HG03025 (cell line): Measurements from ENCODE around the gene DSC1.
"Not testable (repeated sequence)": the region's sequence is repeated elsewhere in the genome, so short reads cannot be mapped to it uniquely, and the experiment has no call there.

ENCODE experiments used
- ATAC-seq: cut with Tn5 transposase; IDR thresholded peaks from one replicate; pipeline ENCODE4 v1.9.1; 2021; ENCODE audit warnings: mild to moderate bottlenecking, moderate library complexity; ENCODE audit not compliant: unreplicated experiment, low FRiP score

DSC1 gene

DNA sequence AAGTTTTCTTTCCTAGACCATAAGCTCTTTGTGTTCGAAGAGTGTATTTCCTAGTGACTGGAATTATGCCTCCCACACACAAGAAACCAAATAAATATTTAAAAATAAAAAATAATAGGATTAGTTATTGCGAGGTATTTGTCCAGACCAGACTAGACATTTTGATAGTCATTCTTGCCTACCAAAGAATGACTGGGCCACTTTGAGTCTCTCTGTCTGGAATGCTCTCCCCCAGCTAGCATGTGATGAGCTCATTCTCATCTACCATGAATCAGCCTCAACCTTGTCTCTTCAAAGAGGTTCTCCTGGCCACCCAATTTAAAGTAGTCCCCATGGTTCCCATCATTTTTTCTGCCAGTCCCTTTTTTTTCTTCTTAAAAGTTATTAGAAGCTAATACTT lies 13.9 kb upstream of the DSC1 start:
- no peak for ATAC-seq

DNA sequence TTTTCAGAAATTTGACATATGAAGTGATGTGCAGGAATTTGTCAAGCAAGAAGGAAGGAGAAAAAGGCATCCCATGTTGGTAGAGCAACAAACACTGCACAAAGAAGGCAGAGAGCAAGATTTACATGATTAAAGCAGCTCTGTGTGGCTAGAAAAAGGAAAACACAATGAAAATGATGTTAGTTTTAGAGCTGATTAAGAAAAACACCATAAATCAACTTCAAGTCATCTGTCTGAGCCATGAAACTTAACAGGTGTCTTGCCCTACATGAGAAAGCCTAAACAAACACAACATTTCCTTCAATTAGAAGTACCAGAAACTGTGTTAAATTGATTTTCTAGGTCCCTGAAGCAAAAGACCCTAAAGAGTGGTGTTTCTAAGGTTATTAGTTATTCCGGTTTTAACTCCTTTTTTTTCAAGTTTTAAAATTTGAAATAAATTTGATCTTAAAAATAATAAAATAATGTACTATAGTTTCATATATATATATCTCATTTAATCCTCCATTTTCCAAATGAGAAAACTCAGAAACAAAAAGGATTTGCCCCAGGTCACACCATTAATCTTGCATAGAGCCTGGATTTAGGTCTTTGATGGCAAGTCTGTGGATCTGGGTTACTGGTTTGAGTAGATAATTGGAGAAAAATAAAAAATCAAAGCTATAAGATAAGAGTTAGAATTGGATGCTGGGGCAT lies 8.6 kb upstream of the DSC1 start:
- no peak for ATAC-seq

DNA sequence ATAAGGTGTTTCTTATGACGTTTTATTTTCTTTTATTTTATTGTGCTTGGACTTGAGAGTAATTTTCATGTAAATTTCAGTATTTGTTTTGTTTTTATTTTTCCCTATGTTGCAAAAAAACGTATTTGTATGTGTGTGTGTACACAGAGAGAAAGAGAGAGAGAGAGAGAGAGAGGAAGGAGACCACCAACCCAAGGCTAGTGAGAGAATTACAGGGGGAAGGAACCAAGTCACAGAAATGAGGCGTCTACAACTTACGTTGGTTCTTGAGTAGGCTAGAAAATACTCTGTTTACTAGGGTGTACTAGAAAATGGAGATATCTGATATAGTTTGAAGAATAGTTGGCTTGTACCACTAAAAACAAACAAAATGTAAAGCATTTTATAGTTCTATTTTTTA lies 7.7 kb upstream of the DSC1 start:
- ATAC-seq, result no peak

DNA sequence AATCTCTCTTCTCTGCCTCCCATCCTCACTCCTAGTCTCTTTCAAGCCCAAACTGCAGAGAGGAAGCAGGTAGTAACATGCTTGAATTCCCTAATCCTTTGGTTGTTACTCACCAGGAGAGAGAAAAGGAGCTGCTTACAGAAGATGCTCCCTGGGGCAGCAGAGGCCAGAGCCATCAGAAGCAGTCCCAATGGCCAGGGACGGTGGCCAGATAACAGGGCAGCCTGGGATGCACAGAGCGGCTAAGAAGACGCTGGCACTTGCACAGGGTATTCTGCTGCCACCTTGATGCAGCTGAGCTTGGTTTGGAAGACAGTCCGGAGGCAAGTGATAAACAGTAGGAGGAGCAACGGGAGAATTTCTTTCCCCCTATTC lies 250 bp downstream of the DSC1 start:
- no peak for ATAC-seq

DNA sequence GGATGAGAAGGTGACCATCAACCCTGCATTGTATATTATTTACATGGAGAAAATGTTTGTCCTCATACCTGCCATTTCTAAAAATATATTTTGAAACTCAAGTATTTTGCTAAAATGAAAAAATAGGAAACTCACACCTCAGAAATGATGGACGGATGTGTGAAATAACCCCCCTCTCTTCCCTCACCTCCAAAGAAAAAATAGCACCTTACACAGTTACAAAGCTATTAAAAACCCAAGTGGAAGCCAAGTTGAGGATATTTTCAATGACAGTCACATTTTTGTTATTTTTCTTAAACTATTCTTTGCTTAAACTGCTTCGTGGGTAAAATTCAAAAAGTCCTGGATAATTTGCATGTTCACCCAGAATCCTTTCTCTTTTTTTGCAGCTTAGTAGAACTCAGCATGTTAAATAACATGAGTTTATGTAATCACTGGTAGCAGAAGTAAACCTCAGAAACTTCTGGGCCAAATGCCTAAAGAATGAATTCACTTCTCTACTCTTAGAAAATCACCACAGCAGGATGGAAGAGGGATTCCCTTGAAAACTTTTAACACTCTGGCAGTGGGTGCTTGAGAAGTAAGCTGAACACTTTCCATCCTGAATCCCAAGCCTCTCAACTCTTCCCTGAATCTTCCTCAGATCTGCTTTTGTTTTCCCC lies 768 bp downstream of the DSC1 start:
- no peak for ATAC-seq

DNA sequence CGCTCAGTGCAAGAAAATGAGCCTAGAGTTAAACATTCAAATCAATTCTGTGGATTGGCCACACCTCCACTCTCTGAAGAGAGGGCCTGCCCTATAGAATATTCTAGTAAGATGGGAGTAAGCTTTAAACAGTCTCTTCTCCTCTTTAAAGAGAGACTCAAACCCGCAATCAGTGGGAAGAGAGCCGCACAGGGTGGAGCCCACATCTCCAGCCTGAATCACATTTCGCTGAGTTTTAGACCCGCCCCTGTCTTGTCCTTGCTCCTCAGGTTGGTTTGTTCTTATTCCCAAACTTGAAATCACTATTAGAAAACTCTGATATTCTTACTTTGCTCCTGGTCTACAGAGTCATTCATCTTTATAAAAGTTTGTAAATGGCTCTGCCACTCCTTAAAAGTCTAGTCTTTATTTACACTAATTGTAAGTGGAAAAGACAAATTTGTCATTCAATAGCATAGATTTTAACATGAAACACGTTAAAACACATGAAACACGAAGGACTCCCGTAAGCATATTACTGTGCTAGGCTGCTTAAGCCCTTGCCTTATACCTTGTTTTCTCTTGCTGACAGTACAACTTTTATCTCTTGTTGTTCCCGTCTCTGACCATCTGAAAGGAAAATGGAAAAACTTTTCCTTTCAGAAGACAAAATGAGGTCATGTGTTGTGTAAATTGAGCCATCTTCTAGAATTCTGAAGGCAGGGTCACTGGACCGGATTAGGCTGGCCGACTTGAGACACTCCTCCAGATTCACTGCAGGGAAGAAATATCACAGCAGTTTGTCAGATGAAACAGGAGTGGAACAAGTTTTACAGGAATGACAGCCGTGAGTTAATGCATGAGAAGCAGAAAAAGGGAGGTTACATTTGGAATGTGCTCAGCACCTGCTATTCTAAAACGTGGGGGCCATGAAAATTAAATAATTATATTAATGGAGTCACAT lies 5.6 kb downstream of the DSC1 start:
- ATAC-seq, result no peak

DNA sequence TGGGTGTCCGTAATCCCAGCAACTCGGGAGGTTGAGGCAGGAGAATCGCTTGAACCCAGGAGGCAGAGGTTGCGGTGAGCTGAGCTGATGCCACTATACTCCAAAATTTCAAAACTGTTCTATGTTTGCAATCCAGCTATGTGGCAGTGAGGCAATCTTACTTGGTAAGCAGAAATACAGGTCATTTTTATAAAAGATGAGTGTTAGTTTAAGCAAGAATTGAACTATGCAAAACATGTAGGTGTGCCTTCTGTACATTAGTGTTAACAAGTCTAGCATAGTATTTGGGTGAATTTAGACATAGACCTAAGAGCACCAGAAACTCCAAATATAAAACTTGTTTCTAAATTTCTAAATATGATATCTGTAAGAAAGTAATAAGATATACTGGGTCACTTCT lies 7.2 kb downstream of the DSC1 start:
- no peak for ATAC-seq

DNA sequence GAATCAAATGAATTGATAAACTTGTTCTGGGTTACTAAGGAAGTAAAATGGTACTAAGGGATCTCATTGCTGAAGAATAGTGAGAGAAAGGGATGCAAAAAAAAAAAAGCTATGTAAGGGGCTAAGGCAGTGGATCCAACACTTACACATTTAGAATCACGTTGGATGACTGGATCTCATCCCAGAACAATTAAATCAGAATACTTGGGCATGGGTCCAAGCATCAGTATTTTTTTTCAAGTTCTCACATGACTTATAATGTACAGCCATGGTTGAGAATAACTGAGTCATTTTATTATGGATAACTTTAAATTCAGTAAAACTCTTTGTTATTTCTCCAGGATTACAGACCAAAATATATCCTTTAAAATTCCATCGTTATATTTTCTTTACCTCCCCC lies 8.5 kb downstream of the DSC1 start:
- ATAC-seq, result no peak

DNA sequence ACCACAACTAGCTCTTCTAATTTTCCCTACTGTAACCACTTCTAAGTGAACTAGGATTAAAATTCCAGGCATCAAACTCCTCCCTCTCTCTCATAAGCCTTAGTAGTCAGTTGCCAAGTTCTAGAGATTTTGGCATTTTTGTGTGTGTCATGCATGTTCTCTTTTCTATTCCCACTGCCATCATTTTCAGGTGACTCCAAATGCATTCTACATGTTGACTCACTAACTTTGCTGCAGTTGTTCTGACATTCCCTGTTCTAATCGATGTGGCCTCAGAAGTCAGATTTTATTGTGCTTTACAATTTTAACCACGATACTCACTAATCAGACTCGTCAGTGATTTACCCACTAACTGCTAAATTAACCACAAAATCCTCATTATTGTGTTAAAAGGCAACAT lies 13.3 kb downstream of the DSC1 start:
- ATAC-seq, result no peak

DNA sequence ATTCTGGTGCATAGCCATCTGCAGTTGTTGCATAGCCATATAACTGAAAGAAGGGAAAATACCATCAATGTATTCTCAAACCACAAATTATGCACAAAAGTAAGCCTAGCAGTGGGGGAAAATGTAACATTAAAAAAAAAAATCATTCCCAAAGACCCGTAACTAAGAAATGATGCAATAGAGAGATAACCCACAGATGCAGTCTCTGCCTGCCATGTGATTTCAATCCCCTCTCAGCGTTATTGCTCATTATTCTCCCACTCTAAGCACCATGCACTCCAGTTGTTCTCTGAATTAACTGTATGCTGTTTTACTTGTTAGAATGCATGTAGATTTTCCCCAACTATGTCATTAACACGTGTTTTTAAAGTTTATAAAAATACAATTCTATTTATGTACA lies 14.1 kb downstream of the DSC1 start:
- no peak for ATAC-seq

DNA sequence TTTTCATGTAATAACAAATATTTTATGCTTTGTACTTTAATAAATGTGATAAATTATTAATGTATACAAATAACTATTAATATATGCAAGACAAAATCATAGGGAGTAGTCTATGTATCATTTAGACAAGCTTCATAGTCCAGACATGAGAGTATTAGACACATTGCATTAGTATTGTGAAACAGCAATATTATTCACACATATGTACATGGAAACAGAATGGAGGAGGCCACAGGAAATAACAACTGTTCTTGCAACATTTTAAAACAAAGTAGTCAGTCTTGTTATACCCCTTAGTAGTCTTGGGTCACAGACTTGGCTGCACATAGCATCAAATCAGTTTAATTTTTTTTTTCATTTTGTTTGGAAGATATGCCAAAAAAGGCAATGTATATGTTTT lies 15.8 kb downstream of the DSC1 start:
- no peak for ATAC-seq

DNA sequence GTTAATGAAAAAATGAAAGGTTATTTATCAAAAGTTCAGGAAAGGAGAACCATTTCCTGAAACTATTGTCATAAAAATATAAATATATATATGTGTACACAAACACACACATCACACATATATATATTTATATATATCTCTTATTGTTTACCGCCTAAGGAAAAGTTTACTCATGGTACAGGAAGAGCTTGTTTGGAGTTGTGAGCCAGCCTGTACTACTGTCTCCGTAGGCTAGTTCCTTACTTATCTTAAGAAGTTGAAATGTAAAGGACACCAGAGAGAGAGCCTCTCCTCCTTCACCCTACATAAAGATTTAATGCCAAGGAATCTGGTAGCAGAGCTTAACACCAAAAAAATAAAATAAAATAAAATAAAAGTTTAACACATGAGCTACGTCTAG lies 19.6 kb downstream of the DSC1 start:
- ATAC-seq, result no peak

DNA sequence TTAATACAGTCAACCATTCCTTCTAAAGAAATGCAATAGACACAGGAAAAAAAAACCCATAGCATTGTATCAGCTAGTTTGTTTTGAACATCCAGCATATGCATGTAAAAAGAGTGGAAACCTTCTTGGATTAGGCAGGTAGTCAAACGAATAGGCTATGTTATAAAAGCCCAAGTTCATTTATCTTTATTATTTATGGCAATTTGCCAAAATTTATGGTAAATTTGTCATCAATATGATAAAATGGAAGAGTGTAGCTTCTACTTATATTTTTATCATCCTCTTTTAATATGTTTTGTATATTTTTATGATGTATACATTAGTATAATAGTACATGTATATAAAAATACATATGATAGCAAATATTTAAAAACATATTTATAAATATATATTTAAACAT lies 23.9 kb downstream of the DSC1 start:
- no peak for ATAC-seq

DNA sequence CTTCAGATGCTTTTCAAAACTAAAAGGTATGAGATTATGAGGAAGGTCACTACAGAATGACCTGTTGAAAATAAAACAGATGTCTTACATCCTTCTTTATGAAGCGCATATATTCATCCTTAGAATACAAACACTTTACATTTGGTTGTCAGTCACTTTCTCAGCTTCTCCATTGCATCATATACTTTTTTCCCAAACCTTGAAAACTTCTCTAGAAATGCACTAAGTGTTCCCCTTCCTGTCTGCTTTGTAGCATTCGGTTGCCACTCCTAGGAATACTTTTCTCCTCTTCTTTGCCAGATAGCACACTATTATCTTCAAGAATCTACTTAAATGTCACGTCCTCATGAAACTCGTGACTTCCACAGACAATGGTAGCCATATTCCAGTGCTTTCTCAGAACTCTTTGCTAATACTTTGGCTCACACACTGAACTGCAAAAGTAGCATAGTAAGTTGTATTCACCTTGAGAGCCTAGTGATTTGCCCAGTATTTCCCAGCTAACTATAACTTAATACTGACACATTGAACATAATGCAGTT lies 27.6 kb downstream of the DSC1 start:
- ATAC-seq, result no peak

DNA sequence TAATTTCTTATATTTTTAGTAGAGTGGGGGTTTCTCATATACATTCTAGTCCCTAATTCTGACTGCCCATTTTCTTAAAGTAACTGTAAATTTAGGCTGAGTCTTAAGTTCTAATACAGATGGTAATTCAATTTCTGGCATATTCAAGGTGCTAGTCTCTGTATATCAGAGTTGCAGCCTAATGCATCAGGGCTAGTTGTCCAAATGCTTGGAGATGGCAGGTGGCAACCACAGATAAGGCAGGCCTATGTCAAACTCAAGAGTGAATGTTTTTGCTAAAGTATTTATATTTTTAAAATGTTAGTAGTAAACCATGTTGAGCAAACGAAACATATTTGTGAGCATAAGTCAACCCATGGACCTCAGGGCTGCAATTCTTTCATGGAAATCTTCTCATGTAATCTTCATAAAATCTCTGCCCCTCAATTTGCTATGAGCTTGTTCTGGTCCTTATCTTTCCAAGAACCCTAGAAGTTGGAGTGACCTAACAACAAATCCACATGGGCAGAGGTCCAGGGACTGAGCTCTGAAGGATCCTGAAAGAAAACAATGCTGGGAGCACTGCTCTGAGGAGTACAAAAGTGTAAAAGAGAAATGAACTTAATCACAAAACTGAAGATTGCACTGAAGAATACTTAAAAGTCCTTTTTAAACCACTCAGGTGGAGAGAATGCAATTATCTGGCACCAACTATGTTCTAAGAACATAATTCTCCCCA lies 33.1 kb downstream of the DSC1 start:
- no peak for ATAC-seq

DNA sequence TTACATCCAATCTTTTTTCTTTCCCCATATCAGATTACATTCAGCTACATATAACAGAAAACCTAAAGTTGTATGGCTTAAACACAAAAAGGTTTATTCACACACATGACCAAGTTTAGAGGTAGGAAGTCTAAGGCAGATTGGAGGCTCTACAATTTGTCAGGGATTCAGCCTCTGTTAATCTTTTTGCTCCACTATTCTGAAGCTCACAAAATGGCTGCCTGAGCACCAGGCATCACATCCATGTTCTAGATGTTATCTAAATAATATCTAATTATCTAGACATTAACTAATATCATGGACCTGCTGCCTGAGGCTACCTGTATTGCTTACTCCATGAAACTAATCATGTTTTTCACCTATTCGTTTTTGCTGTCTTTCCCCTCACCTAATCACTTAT lies 36.8 kb downstream of the DSC1 start:
- no peak for ATAC-seq

DNA sequence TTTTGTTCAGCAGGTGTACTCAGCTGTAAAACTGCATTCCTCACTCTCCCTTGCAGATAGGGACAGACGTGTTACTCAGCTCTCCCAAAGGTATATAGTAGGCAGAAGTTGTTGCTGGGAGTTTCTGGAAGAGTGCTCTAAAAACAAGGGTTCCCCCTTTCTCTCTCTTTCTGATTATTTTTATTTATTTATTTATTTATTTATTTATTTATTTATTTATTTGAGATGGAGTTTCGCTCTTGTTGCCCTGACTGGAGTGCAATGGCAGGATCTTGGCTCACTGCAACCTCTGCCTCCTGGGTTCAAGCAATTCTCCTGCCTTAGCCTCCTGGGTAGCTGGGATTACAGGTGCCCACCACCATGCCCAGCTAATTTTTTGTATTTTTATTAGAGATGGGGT lies 39.5 kb downstream of the DSC1 start:
- not testable (repeated sequence) for ATAC-seq

DNA sequence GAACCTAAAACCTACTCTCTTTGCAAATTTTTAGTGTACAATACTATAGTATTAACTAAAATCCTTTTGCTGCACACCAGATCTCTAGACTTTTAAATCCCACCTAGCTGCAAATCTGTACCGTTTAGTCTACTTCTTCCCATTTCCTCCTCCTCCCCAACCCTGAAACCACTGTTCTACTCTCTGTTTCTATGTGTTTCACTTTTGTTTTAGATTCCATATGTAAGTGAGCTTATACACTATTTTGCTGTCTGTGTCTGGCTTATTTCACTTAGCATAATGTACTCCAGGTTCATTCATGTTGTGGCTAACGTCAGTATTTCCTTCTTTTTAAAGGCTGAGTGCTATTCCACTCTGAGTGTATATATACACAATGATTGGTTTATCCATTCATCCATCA lies 42.1 kb downstream of the DSC1 start:
- ATAC-seq, result no peak

DNA sequence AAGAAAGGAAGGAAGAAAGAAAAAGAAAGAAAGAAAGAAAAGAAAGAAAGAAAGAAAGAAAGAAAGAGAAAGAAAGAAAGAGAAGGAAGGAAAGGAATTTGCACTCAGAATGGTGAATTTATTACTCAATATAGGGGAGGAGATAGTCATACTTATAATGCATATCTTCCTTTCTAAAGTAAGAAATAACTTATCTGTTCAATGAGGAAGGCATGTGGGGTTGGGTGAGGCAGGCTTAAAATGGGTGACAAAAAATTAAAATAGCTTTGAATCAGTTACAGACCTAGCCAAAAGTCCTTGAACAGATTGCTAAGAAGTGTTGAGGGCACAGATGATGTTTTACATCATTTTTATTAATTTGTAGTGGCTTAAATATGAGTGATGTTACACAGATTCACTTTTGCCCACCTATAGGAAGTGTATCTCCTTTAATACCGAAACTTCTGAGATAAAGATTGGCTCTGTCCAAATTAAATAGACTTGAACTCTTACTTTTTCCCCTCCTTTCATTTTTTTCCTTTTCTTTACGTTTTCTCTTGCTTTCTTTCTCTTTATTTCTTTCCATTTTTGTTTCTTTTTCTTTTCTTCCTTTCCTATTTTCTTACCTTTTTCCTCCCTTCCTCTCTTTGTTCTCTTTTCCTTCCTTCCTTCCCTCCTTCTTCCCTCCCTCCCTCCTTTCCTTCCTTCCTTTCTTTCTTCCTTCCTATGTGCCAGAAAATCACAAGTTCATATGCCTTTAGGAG lies 45.6 kb downstream of the DSC1 start:
- ATAC-seq, result no peak

DNA sequence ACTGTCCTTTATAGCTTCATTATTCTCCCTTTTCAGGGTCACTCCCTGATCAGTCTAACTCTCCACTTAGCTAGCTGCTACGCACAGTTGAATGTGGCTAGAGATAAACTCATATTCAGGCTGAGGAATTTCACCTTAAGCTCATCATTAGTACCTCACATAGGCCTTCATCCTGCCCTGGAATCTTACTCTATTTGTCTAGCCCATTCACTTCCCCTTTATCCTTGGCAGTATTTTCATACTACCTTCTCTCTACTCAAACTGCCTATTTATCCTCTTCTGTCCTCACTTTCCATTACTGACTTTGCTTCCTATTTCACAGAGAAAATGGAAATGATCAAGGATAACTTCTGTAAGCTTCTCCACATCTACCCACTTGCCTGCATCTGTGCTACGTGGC lies 49.9 kb downstream of the DSC1 start:
- ATAC-seq, result no peak
